GM20000 (cell line): Measurements from ENCODE around the gene CDH5.
A peak's percentile ranks its signal among the peaks of the same experiment; 100 is the strongest.

Experiments
- DNase-seq: peaks from one replicate; pipeline ENCODE4 v3.0.0; 2012; ENCODE audit warnings: low spot score
- CTCF ChIP-seq: IDR thresholded peaks from 2 replicates; pipeline ENCODE4 v1.5.1; 2012; ENCODE audit warnings: mild to moderate bottlenecking, control low read depth; ENCODE audit errors: extremely low read depth, missing control alignments

The CDH5 gene

GRCh38 chr16:66406534-66407221 is 40.2 kb downstream of the CDH5 start:
- DNase-seq, result peak; percentile 92
- TF ChIP-seq CTCF, result peak; percentile 90

GRCh38 chr16:66408163-66409048 is 41.9 kb downstream of the CDH5 start:
- DNase-seq, result no peak
- no peak for TF ChIP-seq CTCF

- no peak for TF ChIP-seq CTCF
- DNase-seq, result no peak
These were observed 42.7 kb downstream of the CDH5 start for GRCh38 chr16:66409156-66409555.

GRCh38 chr16:66412182-66412581 is 45.7 kb downstream of the CDH5 start:
- no peak for TF ChIP-seq CTCF
- DNase-seq, result no peak

GRCh38 chr16:66414891-66415290 is 48.4 kb downstream of the CDH5 start:
- TF ChIP-seq CTCF, result no peak
- no peak for DNase-seq

GRCh38 chr16:66416136-66416535 is 49.6 kb downstream of the CDH5 start:
- no peak for TF ChIP-seq CTCF
- DNase-seq, result no peak
